Body of pancreas (tissue), 4 donors: Measurements from ENCODE around the gene IQSEC1. TPM values are rescaled to one million over a fixed set of nuclear protein-coding genes. Genes with fewer than 3 reads are reported as not detected.

Experiments used
- ATAC-seq: fragments of 150-250 bp; one replicate; pipeline ENCODE4 v1.9.1; 2016
- DNase-seq, 4 donors: peaks; one replicate each; pipeline ENCODE4 v3.0.0-alpha.2; 2019
- H3K27ac ChIP-seq, 4 donors: fragments of 200-600 bp; sonication (generic); 1 replicate in 3 of 4; 2 replicates in 1 of 4; pipeline versions ENCODE4 v1.5.1 to v1.6.1; 2016 to 2019; ENCODE audit warnings: mild to moderate bottlenecking in 1 of 4, mixed read lengths in 1 of 4, moderate library complexity in 1 of 4
- H3K27me3 ChIP-seq, 2 donors: fragments of 200-600 bp; sonication (generic); one replicate each; pipeline ENCODE4 v1.6.0; 2016; ENCODE audit warnings: mild to moderate bottlenecking in 1 of 2
- H3K36me3 ChIP-seq, 2 donors: fragments of 200-600 bp; sonication (generic); replicated peaks in 1 of 2; 2 replicates each; pipeline ENCODE4 v1.5.1; 2016; ENCODE audit warnings: low read depth in 2 of 2; ENCODE audit not compliant: insufficient read depth in 1 of 2
- H3K4me1 ChIP-seq: fragments of 200-600 bp; sonication (generic); one replicate; pipeline ENCODE4 v1.6.0; 2016
- H3K4me3 ChIP-seq, 2 donors: fragments of 200-600 bp; sonication (generic); 1 replicate in 1 of 2; 2 replicates in 1 of 2; pipeline ENCODE4 v1.5.1; 2016 to 2019
- H3K9me3 ChIP-seq, 3 donors: fragments of 200-600 bp; sonication (generic); 1 replicate in 2 of 3; 2 replicates in 1 of 3; pipeline ENCODE4 v1.5.1; 2016
- CTCF ChIP-seq, 7 experiments: fragments of 450-650 bp in 4 of 7; fragments of 200-600 bp in 3 of 7; sonication (generic) in 3 of 7; IDR thresholded peaks; one replicate each; pipeline ENCODE4 v1.5.1; 2016 to 2019; ENCODE audit warnings: antibody characterized with exemption in 7 of 7
- POLR2A ChIP-seq, 3 donors: fragments of 450-650 bp; IDR thresholded peaks; one replicate each; pipeline ENCODE4 v1.6.1; 2016; ENCODE audit warnings: antibody characterized with exemption in 3 of 3, mild to moderate bottlenecking in 2 of 3
- WGBS, 2 donors: methylation state at CpG; one replicate each; pipeline ENCODE4 v1.1.5; 2017; 5-methylcytosine and 5-hydroxymethylcytosine counted together
- intact Hi-C: fragments of 100-400 bp; cut with DNase I; formaldehyde crosslinking; loops from one replicate; pipeline ENCODE4 v1.15.1; 2023
- total RNA-seq, 2 donors: library from RNA; depleted of rRNA; stranded (reverse); fragments of >200 nt; gene quantifications; one replicate each; pipeline ENCODE4 v1.1.0, GENCODE V29; 2016

IQSEC1 gene
- total RNA-seq, 2 donors from 2014 or later, result 29.6 to 42.2 TPM

GRCh38 chr3:12903000-12903800 is 170.0 kb downstream of the IQSEC1 start:
- H3K36me3 ChIP-seq, result peaks cover 0 to 19% of the 10 kb centered on the region in 2 donors
- ATAC-seq (no peak), DNase-seq (no peak)
- H3K27me3 ChIP-seq, result no peaks in the 10 kb centered on the region
- H3K4me3 ChIP-seq, result no peak overlapping the region
- H3K27ac ChIP-seq, result no peak overlapping the region
- no peak for TF ChIP-seq POLR2A (IDR thresholded peaks at IDR 0.05)
- TF ChIP-seq CTCF (IDR thresholded peaks at IDR 0.05), result no peak
- intact Hi-C loops, result no loop called here
- WGBS, 2 donors, result 84 to 91% methylated on average over 5 to 20 of the region's 20 CpGs
- H3K9me3 ChIP-seq, result no peaks in the 10 kb centered on the region
- H3K4me1 ChIP-seq, result no peaks in the 10 kb centered on the region

- TF ChIP-seq POLR2A (IDR thresholded peaks at IDR 0.05), result no peak
- TF ChIP-seq CTCF (IDR thresholded peaks at IDR 0.05), result no peak
Measured at GRCh38 chr3:12902181-12902999, 170.8 kb downstream of the IQSEC1 start.

GRCh38 chr3:12901623-12902045 is 171.6 kb downstream of the IQSEC1 start:
- no peaks in the 10 kb centered on the region for H3K9me3 ChIP-seq
- no peaks in the 10 kb centered on the region for H3K4me1 ChIP-seq
- H3K4me3 ChIP-seq, result no peak overlapping the region
- TF ChIP-seq POLR2A (IDR thresholded peaks at IDR 0.05), result no peak
- no peak for TF ChIP-seq CTCF (IDR thresholded peaks at IDR 0.05)
- no peaks in the 10 kb centered on the region for H3K27me3 ChIP-seq
- intact Hi-C loops, result no loop called here
- H3K27ac ChIP-seq, result no peak overlapping the region
- WGBS, 2 donors, result 75 to 84% methylated on average over 4 to 6 of the region's 6 CpGs
- H3K36me3 ChIP-seq, result peaks cover 0 to 16% of the 10 kb centered on the region in 2 donors
- DNase-seq (no peak), ATAC-seq (no peak)

More at GRCh38 chr3:12902181-12902999, 170.8 kb downstream of the IQSEC1 start:
- peaks cover 0 to 16% of the 10 kb centered on the region in 2 donors for H3K36me3 ChIP-seq
- ATAC-seq (no peak), DNase-seq (no peak)
- intact Hi-C loops, result no loop called here
- 83 to 94% methylated on average over 24 of the region's 24 CpGs for WGBS, 2 donors
- no peak overlapping the region for H3K27ac ChIP-seq
- H3K4me1 ChIP-seq, result no peaks in the 10 kb centered on the region
- H3K9me3 ChIP-seq, result no peaks in the 10 kb centered on the region
- no peaks in the 10 kb centered on the region for H3K27me3 ChIP-seq
- no peak overlapping the region for H3K4me3 ChIP-seq

GRCh38 chr3:12900885-12901411 is 172.3 kb downstream of the IQSEC1 start:
- no peaks in the 10 kb centered on the region for H3K27me3 ChIP-seq
- TF ChIP-seq POLR2A (IDR thresholded peaks at IDR 0.05) (no peak), CTCF (IDR thresholded peaks at IDR 0.05) (no peak)
- ATAC-seq, result no peak
- no peak for DNase-seq
- no peaks in the 10 kb centered on the region for H3K4me1 ChIP-seq
- H3K36me3 ChIP-seq, result peaks cover 0 to 15% of the 10 kb centered on the region in 2 donors
- 86 to 96% methylated on average over 12 to 17 of the region's 22 CpGs for WGBS, 2 donors
- H3K27ac ChIP-seq, result no peak overlapping the region
- no peak overlapping the region for H3K4me3 ChIP-seq
- intact Hi-C loops, result no loop called here
- no peaks in the 10 kb centered on the region for H3K9me3 ChIP-seq
